ENCODE data around the gene ATM.

GRCh38 chr11:108235633-108236032 lies 12.8 kb downstream of the ATM start:
- TF ChIP-seq, protein P1, sequence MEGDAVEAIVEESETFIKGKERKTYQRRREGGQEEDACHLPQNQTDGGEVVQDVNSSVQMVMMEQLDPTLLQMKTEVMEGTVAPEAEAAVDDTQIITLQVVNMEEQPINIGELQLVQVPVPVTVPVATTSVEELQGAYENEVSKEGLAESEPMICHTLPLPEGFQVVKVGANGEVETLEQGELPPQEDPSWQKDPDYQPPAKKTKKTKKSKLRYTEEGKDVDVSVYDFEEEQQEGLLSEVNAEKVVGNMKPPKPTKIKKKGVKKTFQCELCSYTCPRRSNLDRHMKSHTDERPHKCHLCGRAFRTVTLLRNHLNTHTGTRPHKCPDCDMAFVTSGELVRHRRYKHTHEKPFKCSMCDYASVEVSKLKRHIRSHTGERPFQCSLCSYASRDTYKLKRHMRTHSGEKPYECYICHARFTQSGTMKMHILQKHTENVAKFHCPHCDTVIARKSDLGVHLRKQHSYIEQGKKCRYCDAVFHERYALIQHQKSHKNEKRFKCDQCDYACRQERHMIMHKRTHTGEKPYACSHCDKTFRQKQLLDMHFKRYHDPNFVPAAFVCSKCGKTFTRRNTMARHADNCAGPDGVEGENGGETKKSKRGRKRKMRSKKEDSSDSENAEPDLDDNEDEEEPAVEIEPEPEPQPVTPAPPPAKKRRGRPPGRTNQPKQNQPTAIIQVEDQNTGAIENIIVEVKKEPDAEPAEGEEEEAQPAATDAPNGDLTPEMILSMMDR (conservative IDR thresholded peaks at IDR 0.05; ENCODE audit: low read depth, low read length): no peak
- TF ChIP-seq EZH2 (IDR thresholded peaks at IDR 0.05; ENCODE audit: borderline replicate concordance, low read depth, low read length, poor library complexity, severe bottlenecking): no peak

Data from A673 (cell line).